ENCODE measurements around the gene USP25.

The USP25 gene

GRCh38 chr21:15872236-15872635 is 142.5 kb downstream of the USP25 start:
- no peak for DNase-seq

- DNase-seq = no peak
These were observed 144.8 kb downstream of the USP25 start for GRCh38 chr21:15874615-15875014.

GRCh38 chr21:15875286-15875685 is 145.5 kb downstream of the USP25 start:
- DNase-seq = no peak

DNA sequence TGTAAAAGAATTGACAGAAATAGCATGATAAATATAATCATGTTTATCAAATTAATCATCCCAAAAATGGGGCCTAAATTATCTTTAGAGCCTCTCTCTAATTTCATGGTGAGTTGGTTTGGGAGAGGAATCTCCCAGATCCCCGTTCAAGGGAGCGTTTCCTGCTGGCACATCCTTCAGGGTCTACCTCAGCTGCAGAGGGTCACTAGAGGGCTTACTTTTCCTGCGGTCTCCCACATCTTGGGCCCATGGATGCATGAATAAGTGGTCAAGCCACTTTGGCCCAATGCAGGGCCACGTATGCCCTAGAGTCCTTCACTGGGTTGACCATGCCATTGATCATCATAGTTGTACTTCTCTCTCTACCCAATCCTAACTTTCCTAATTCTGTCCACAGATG is 164.1 kb downstream of the USP25 start:
- no peak for DNase-seq

DNA sequence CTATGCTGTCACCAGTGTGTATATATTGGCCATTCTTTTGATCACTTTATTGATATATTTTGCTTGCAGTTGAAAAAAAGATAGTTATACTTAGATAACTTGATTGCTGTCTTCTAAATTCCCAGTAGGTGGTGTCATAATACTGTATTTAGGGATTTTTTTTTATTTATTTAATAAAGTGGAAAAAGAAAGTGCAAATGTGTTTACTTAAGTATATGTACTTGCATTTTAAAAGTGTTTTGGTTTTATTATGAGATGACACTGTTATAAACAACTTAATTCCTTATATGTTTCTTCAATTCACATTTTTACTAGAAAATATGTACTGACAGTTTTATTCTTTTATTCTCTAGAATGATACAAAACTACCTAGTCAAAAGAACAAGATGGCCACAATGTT is 164.8 kb downstream of the USP25 start:
- DNase-seq = no peak

DNA sequence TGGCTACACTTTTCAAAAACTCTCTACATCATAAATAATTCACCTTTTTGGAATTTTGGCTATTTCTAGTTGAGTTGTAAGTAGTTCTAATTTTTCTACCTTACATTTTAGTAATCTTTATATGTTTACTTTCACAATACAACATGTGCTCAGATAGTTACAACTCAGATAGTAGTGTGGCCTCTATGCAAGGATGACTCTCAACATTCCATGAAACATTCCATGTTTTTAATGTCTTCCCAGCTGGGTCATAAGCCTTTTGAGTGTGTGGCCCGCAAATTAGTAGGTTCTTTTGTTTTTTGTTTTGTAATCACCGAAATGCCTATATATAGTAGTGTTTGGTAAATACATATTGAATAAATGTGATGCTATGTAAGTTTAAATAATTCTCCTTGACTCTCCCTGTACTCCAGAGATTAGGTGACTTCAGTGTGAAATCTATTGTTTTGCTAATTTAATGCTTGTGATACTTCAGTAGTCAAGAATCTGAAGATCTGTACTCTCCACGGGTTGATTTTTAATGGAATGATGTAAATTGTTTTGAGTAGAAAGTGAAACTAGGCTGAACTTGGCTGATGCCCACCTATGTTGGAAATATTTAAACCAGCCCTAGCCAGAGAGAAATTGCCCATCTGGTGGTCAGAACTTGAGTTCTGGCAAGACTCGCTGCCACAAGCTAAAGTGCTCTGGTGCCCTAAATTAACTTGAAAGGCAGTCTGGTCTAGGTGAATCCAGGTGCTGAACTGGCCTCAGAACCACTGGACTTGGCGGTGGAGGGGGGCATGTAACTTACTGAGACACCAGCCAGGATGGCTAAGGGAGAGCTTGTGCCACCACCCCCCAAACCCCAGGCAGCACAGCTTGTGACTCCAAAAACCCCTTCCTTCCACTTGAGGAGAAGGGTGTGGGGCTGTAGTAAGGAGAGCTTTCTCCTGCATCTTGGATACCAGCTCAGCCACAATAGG is 165.6 kb downstream of the USP25 start:
- DNase-seq = no peak

DNA sequence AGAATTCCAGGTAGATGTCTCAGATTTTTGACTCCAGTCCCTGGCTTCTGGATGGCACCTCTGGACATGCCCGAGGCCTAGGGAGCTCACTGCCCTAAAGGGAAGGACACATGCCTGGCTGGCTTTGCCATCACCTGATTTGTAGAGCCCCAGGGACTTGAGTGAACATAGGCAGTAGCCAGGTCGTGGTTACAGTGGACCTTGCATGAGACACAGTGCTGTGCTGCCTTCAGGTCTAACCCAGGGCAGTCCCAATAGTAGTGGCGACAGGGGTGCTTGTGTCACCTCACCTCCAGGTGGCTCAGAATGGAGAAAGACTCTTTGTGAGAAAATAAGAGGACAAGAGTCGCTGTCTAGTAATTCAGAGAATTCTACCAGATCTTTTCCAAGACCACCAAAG is 166.7 kb downstream of the USP25 start:
- DNase-seq = no peak

GRCh38 chr21:15904389-15904788 is 174.6 kb downstream of the USP25 start:
- DNase-seq = no peak

DNA sequence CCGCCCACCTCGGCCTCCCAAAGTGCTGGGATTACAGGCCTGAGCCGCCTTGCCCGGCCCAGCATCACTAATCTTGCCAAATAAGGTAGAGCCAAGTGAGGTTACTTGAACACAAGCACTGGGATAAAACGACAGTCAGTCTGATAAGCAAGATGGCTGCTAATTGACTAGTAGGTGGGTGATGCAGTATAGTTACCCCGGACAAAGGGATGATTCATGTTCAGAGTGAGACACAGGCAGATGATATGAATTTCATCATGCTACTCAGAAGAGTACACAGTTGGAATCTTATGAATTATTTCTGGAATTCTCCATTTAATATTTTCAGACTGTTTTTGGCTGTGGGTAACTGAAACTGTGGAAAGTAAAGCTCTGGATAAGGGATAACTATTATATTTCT is 178.4 kb downstream of the USP25 start:
- no peak for DNase-seq

GRCh38 chr21:15928196-15928595 is 198.4 kb downstream of the USP25 start:
- no peak for DNase-seq

DNA sequence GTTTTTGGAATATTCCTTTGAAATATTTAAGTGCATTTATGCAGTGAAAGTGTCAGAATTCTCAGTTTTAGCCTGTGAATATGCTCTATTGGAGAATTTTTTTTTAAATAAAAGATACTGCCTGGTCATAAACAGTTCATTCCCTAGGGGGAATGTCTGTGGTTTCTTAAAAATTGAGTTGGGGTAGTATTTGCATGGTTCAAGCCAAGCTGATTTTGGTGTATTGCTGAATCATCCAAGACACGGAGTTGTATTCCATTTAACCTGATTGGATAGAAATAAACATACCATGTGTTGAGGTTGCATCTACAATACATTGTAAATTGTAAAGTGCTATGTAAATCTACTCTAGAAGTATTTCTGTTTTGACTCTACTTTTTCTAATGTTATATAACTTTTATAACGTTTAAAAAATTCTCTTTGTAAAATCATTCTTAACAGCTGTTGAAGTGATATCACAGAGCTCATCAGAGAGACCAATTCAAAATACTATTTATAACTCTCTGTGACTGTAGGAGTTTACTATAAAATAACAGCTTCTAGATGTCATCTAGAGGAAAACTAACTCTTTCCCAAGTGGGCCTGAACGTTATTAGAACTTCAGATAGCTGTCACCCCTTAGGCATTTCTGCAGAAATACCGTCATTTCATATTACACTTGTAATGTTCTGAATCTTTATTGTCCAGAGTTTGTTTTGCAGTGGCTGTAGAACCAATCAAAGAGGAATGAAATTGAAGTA is 199.1 kb downstream of the USP25 start:
- no peak for DNase-seq

DNA sequence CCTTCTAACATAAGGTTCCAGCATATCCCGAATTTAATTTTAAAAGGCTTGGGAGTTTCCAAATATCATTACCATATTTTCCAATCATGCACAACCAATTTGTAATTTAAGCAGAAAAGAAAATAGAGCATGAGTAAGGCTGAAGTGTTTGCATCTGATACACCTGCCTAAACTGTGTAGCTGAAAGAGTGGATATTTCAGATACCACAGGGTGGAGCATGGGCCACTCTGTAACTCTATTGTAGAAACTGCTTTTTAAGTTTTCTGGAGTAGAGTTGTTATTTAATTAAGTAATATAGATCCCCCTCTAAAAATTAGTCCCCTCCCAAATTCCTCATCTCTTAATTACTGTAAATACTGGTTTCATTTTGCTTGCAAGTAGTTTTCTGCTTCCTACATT is 199.8 kb downstream of the USP25 start:
- no peak for DNase-seq
